DMS153 treated with DMSO at 0.1 percent for 48 hours (cell line): ENCODE data around the gene FAM174B.

Source experiments
- DNase-seq: peaks from one replicate; lab custom pipeline; 2025; ENCODE audit not compliant: unreplicated experiment; lab: John Stamatoyannopoulos, UW

The FAM174B gene

GRCh38 chr15:92655178-92655995 is at the start of gene FAM174B:
TSS of gene FAM174B (minus strand) at chr15:92655775.
- no peak for DNase-seq

DNA sequence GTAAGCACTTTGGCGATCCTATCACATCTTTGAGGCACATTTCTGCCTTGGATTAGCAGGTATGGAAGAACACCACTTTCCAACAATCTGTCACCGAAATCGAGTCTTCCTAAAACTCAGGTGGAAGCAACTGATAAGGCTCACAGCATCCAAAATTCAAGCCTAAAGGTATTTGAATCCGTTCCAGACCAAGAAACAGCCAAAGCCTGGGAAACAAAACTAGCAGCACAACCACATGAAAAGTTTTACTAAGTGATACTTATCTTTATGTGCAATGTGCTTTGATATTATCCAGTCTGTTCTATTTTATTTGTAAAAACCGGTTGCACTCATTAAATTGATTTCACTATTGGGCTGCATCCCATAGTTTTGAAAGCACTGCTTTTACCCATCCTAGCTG is 40.5 kb upstream of the FAM174B start:
- DNase-seq, result no peak

GRCh38 chr15:92693691-92694331 is 38.2 kb upstream of the FAM174B start:
- peak; percentile 0 for DNase-seq

- DNase-seq, result no peak
Measured at GRCh38 chr15:92690395-92690794, 34.8 kb upstream of the FAM174B start.

DNA sequence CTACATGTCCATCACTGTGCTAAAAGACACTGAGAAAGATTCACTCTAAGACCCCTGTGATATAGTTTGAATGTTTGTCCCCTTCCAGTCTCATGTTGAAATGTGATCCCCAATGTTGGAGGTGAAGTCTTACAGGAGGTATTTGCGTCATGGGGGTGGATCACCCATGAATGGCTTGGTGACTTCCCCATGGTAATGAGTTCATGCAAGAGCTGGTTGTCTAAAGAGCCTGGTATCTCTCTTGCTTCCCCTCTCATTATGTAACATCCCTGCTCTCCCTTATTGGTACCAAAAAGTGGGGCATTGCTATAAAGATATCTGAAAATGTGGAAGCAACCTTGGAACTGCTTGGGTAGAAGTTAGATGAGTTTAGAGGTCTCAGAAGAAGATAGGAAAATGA is 32.2 kb upstream of the FAM174B start:
- no peak for DNase-seq

DNA sequence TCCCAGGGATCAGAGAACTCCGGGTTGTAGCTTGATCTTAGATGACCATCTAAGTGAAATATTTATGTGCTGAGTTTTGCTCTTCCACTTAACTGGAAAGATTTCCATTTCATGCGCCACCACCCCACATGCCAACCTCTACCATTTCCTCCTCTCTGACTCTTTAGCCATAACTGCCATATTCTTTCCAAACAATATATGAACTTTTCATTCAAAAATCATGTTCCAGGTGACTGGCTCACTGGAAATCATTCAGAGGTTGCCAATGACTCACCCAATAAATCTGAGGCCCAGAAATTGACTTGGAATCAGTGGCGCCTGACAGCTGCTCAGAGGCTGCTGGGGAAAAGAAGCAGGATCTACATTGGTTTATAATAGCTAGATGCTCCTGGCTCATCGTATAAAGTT is 31.6 kb upstream of the FAM174B start:
- DNase-seq, result no peak

DNA sequence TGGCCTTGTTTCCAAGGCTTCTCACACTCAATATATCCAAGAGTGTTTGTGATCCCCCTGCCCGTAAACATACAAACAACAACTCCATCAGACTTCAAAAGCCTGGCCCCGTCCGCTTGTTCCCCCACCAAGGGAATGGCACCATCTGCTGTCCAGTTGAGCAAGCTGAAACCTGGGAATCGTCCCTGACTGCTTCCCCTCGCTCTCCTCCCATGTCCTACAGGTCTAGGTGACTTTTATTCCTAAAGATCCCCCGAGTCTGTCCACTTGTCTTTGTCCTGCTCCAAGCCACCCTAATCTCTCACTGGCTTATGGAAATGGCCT is 27.9 kb upstream of the FAM174B start:
- peak; percentile 5 for DNase-seq

DNA sequence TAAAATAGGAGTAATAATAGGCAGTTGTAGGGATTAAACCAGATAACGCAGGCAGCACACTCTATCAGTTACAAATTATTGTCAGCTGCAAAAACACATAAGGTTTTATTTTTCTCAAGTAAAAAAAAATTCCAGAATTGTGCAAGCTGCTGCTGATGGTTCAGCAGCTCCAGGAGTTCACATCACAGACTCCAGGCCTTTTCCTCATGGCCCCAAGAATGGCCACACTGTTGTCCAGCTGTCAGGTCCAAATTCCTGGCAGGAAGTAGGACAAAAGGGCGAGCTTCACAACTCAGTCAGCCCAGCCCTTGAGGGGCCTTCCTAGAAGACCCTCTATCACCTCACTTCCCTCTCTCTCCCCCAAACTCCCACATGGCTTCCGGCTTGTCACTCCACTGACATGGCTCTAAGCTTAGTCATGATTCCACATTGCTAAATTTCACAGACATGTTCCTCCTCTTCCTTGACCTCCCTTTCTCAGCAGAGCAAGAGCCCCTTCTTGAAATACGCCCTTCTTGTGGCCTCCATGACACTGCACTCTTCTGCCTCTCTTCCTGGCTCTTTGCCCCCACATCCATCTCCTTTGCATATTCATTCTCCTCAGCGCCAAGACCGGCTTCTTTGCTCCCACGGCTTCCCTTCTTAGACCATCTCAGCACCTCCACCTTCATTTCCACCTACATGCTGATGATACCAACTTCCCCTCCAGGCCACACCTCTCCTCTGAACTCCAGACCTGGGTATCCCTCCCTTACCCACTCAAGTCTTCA is 27.4 kb upstream of the FAM174B start:
- DNase-seq, result no peak

DNA sequence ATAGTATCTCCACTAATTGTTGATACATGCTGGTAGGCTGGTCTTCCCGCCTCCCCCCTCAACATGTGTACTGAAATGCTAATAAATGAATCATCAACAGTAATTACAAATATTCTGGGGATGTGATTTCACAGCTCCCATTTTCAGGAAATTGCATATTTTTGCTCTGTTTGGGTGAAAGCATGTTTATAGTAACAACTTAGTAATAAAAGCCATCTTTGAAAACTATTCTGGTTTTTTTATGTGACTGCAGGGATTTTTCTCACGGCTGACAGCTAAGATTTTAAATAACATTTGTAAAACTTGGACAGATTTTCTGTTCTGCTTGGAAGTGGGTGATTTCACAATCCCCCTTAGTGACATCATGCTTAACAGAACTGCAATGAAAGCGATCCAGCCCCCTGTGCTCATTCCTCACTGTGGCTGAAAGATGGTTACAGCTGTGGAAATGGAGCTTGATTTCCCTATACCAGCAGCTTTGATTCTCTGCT is 25.6 kb upstream of the FAM174B start:
- no peak for DNase-seq

DNA sequence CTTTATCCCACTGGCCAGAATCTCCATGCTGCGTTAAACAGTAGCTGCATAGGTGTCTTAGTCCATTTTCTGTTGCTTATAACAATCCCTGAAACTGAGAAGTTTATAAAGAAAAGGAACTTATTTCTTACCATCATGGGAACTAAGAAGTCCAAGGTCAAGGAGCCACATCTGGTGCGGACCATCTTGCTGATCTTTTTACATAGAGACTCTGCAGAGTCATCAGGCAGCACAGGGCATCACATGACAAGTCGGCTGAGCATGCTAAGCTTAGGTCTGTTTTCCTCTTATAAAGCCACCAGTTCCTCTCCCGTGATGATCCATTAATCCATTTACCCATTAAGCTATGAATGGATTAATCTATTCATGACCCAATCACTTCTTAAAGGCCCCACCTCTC is 22.4 kb upstream of the FAM174B start:
- DNase-seq, result no peak

DNA sequence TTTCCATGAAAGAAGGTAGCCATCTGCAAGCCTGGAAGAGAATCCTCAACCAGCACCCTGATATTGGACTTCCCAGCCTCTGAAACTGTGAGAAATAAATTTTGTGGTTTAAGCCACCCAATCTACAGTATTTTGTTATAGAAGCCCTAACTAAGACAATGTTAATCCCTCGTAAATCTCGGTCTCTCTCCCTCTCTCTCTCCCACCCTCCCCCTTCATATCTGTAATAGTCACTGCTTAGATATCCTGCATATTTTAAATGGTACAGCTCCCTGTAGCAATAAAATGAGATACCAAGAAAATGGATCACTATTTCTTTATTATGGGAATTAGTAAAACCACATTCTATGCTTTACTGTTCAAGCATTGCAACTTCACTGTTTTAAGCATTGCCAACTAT is 21.0 kb upstream of the FAM174B start:
- no peak for DNase-seq

DNA sequence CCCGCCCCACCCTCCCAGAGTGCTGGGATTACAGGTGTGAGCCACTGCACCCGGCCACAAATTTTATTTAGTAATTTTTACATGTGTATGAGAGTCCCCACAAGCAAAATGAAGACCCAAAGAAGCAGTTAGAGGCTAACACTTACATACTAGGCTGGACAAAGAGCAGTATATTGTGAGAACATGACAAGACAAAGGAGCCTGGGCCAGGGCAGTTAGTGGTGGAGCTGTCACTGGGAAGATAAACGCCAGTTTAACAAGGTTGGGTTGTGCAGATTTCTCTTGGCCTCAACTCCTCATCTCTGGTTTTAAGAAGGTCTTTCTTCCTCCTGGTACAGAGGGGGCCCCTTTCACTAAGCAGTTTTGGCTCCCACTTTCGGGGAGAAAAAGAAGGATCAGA is 19.9 kb upstream of the FAM174B start:
- DNase-seq, result no peak

DNA sequence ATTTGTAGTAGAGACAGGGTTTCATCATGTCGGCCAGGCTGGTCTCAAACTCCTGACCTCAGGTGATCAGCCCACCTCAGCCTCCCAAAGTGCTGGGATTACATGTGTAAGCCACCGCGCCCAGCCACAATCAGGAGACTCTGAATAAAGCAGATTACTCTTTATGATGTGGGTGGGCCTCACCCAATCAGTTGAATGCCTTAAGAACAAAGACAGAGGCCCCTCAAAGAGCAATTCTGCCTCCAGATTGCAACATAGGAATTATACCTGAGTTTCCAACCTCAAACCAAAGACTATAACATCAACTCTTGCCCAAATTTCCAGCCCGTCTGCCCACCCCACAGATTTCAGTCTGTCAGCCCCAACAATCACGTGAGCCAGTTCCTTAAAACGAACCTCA is 18.8 kb upstream of the FAM174B start:
- DNase-seq, result no peak

GRCh38 chr15:92672102-92672501 is 16.5 kb upstream of the FAM174B start:
- DNase-seq, result no peak

- DNase-seq, result no peak
Measured at GRCh38 chr15:92671406-92671805, 15.8 kb upstream of the FAM174B start.

- DNase-seq, result no peak
Measured at GRCh38 chr15:92670621-92671020, 15.0 kb upstream of the FAM174B start.

- no peak for DNase-seq
Measured at GRCh38 chr15:92669432-92669831, 13.9 kb upstream of the FAM174B start.

DNA sequence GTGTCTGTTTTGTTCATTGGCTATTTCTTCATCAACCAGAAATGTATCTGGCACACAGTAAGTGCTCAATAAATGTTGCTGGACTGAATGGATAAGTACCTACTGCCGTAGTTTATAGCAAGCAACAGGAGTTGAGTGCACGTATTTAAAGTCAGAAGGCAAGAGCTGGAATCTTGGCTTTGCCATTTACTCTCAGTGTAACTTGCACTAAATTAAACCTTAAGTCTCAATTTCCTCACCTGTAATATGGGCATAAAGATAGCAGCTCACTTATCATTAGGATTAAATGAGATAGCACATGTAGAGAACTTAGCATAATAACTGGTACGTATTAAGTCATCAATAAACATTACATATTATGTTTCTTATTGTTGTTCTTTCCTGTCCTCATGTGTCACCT is 13.0 kb upstream of the FAM174B start:
- DNase-seq, result no peak

DNA sequence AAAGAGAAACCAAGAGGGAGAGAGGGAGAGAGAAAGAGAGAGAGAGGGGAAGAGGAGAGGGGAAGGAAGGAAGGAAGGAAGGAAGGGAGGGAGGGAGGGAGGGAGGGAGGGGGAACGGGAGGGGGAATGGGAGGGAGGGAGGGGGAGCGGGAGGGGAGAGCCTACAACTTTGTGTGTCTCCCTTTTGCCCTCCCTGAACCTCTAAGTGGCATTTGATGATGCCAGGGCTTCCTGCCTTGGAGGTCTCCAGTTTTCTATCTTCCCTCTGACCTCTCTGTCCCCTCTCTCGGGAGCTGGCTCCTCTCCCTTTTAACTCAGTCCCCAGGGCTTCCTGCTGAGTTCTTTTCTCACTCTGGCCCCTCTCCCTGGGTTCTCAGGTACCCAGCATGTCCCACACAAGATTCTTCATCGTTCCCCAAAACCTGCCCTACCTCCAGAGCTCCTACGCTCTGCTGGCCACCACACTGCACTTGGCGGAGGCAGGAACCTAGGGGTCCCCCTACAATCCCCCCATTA is 12.5 kb upstream of the FAM174B start:
- no peak for DNase-seq

DNA sequence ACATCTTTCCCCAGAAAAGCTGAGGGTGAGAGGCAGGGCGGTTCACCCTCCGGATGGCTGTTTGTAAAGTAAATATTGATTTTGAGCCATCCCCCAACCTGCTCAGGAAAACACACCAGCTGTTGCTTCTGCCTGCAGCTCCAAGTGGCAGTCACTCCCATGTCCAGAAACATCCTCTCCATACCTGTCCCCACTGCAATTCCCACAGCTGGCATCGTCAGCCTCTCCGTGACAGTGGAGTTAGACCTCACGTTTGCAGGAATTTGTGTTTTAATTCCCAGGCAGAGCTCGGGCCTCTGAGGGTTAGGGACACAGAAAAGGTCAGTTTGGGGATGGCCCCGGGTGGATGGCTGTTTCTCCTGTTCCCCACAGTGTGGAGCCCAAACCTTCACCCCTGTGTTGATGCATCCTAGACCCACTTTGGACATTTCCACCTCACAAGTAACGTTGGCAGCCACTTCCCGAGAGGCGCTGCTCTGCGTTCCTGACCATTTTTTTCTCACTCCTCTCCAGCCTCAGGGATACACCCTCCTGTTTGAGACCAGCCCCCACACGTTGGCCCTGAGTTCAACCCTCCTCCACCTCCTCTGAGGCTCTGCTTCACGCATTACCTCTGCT is 11.8 kb upstream of the FAM174B start:
- DNase-seq, result peak; percentile 36

DNA sequence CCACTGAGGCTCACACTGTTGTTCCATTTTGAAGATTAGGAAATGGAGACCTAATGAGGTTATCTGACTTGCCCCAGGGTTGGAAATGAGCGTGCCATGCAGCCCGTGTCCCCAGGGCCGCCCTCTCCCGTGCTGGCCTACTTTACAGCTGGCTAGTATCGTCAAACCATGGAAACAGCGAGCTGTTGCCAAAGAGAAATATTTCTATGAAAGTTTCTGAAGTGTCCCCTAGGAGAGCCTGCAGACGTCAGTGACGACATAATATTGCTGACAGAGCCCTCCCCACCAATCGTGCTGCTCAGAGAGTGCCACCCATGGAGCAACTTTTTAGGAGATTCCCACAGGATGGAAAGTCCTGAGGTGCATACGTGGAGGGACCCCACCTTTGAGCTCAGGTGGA is 11.2 kb upstream of the FAM174B start:
- DNase-seq, result no peak
